HepG2 (cell line): Measurements from ENCODE around the gene SOCS1. TPM values are rescaled to one million over a fixed set of nuclear protein-coding genes. Genes with fewer than 3 reads are reported as not detected.

Source experiments
- ARHGAP35 ChIP-seq: sonication (generic); formaldehyde crosslinking; IDR thresholded peaks from 2 replicates; pipeline ENCODE4 v1.9.0; 2022; ENCODE audit warnings: mild to moderate bottlenecking, inconsistent platforms, moderate library complexity, missing genetic modification reagents, borderline replicate concordance
- CAMTA2 ChIP-seq: sonication (generic); formaldehyde crosslinking; IDR thresholded peaks from 2 replicates; pipeline ENCODE4 v1.4.0; 2020; ENCODE audit warnings: mild to moderate bottlenecking, missing genetic modification reagents, borderline replicate concordance
- HOXD1 ChIP-seq: sonication (generic); formaldehyde crosslinking; IDR thresholded peaks from 2 replicates; pipeline ENCODE4 v1.5.0; 2020; ENCODE audit warnings: missing genetic modification reagents
- KLF15 ChIP-seq: sonication (generic); formaldehyde crosslinking; IDR thresholded peaks from 2 replicates; pipeline ENCODE4 v1.8.1; 2023; ENCODE audit warnings: borderline replicate concordance, mild to moderate bottlenecking, inconsistent platforms, missing genetic modification reagents, mixed read lengths
- MED8 ChIP-seq: sonication (generic); formaldehyde crosslinking; IDR thresholded peaks from 2 replicates; pipeline ENCODE4 v1.8.1; 2023; ENCODE audit warnings: mild to moderate bottlenecking, missing genetic modification reagents; ENCODE audit not compliant: insufficient replicate concordance
- MIER2 ChIP-seq: IDR thresholded peaks from 2 replicates; pipeline ENCODE4 v1.6.1; 2016; ENCODE audit warnings: missing biosample characterization, missing genetic modification reagents
- NFYB ChIP-seq: sonication (generic); formaldehyde crosslinking; IDR thresholded peaks from 2 replicates; pipeline ENCODE4 v1.4.0; 2020; ENCODE audit warnings: missing genetic modification reagents
- NR2C2 ChIP-seq: sonication (generic); formaldehyde crosslinking; IDR thresholded peaks from 2 replicates; pipeline ENCODE4 v1.4.0; 2020; ENCODE audit warnings: missing genetic modification reagents, mild to moderate bottlenecking, moderate library complexity, borderline replicate concordance
- PAF1 ChIP-seq: IDR thresholded peaks from 2 replicates; pipeline ENCODE4 v1.6.1; 2016; ENCODE audit warnings: missing genetic modification reagents, missing compliant biosample characterization
- PRMT3 ChIP-seq: sonication (generic); formaldehyde crosslinking; IDR thresholded peaks from 2 replicates; pipeline ENCODE4 v1.8.1; 2022; ENCODE audit warnings: low read depth, mild to moderate bottlenecking, moderate library complexity, missing genetic modification reagents, borderline replicate concordance
- SATB2 ChIP-seq: sonication (generic); formaldehyde crosslinking; IDR thresholded peaks from 2 replicates; pipeline ENCODE4 v1.5.0; 2020; ENCODE audit warnings: missing genetic modification reagents
- SMAD9 ChIP-seq: sonication (generic); formaldehyde crosslinking; IDR thresholded peaks from 2 replicates; pipeline ENCODE4 v1.5.1; 2020; ENCODE audit warnings: mild to moderate bottlenecking, missing genetic modification reagents
- TARDBP ChIP-seq: sonication (generic); formaldehyde crosslinking; IDR thresholded peaks from 2 replicates; pipeline ENCODE4 v1.8.0; 2022; ENCODE audit warnings: mild to moderate bottlenecking, missing genetic modification reagents
- TEF ChIP-seq: sonication (generic); formaldehyde crosslinking; IDR thresholded peaks from 2 replicates; pipeline ENCODE4 v1.5.0; 2020; ENCODE audit warnings: missing genetic modification reagents
- ZFP82 ChIP-seq: sonication (generic); formaldehyde crosslinking; IDR thresholded peaks from 2 replicates; pipeline ENCODE4 v1.5.1; 2020; ENCODE audit warnings: mild to moderate bottlenecking, missing genetic modification reagents, borderline replicate concordance
- ZNF431 ChIP-seq: sonication (generic); formaldehyde crosslinking; IDR thresholded peaks from 2 replicates; pipeline ENCODE4 v1.9.0; 2022; ENCODE audit warnings: missing genetic modification reagents, low read depth, mild to moderate bottlenecking, borderline replicate concordance
- ZNF468 ChIP-seq: sonication (generic); formaldehyde crosslinking; IDR thresholded peaks from 2 replicates; pipeline ENCODE4 v1.8.0; 2022; ENCODE audit warnings: mild to moderate bottlenecking, moderate library complexity, missing genetic modification reagents
- ZNF501 ChIP-seq: sonication (generic); formaldehyde crosslinking; IDR thresholded peaks from 2 replicates; pipeline ENCODE4 v1.5.1; 2020; ENCODE audit warnings: mild to moderate bottlenecking, moderate library complexity, missing genetic modification reagents
- ZNF567 ChIP-seq: sonication (generic); formaldehyde crosslinking; IDR thresholded peaks from 2 replicates; pipeline ENCODE4 v1.8.1; 2023; ENCODE audit warnings: mild to moderate bottlenecking, missing genetic modification reagents, borderline replicate concordance
- ZNF570 ChIP-seq: sonication (generic); formaldehyde crosslinking; IDR thresholded peaks from 2 replicates; pipeline ENCODE4 v1.4.0; 2020; ENCODE audit warnings: mild to moderate bottlenecking, missing genetic modification reagents, borderline replicate concordance
- ZNF761 ChIP-seq: sonication (generic); formaldehyde crosslinking; conservative IDR thresholded peaks from 2 replicates; pipeline ENCODE4 v1.4.0; 2020; ENCODE audit warnings: mild to moderate bottlenecking, missing genetic modification reagents
- ZNF768 ChIP-seq: sonication (generic); formaldehyde crosslinking; IDR thresholded peaks from 2 replicates; pipeline ENCODE4 v1.4.0; 2020; ENCODE audit warnings: missing genetic modification reagents
- ZZZ3 ChIP-seq: sonication (generic); formaldehyde crosslinking; IDR thresholded peaks from 2 replicates; pipeline ENCODE4 v1.4.0; 2020; ENCODE audit warnings: missing genetic modification reagents, mild to moderate bottlenecking, borderline replicate concordance
- polyA plus RNA-seq, 8 experiments: library from polyadenylated mRNA; depleted of rRNA in 3 of 8; stranded (reverse) in 7 of 8; unstranded in 1 of 8; fragments of >200 nt; fragmentation: Illumina TruSeq in 4 of 8; extraction: Trizol in 4 of 8; gene quantifications; 2 replicates each; pipeline versions ENCODE4 v1.2.1 to v1.2.3, GENCODE V29; 2011 to 2016; ENCODE audit warnings: low read depth in 4 of 8, missing spikeins in 1 of 8, mixed read lengths in 1 of 8; ENCODE audit not compliant: insufficient read depth in 1 of 8
- total RNA-seq, 5 experiments: library from RNA; depleted of rRNA; stranded (reverse); fragments of >200 nt; fragmentation: Illumina TruSeq; extraction: Trizol; gene quantifications; 2 replicates each; pipeline ENCODE4 v1.2.3, GENCODE V29; 2016; ENCODE audit warnings: low read depth in 1 of 5
- TF ChIP-seq, protein P1 (sequence below): sonication (generic); formaldehyde crosslinking; IDR thresholded peaks from 2 replicates; pipeline ENCODE4 v1.5.0; 2020; ENCODE audit warnings: mild to moderate bottlenecking, low read depth, missing genetic modification reagents, borderline replicate concordance
- TF ChIP-seq, protein P2 (sequence below): sonication (generic); formaldehyde crosslinking; IDR thresholded peaks from 2 replicates; pipeline ENCODE4 v1.5.0; 2020; ENCODE audit warnings: missing genetic modification reagents
- TF ChIP-seq, protein P3 (sequence below): sonication (generic); formaldehyde crosslinking; IDR thresholded peaks from 2 replicates; pipeline ENCODE4 v1.5.1; 2020; ENCODE audit warnings: missing genetic modification reagents, mild to moderate bottlenecking, borderline replicate concordance

Gene SOCS1
- total and polyA plus RNA-seq, 2 of the 13 experiments (the other 11 are each of a cell fraction or from before 2014, with no cell fraction given): 5.3 to 6.3 TPM

- TF ChIP-seq ZZZ3 (CRISPR knock-in tag) (no peak), PRMT3 (CRISPR knock-in tag) (no peak), MED8 (CRISPR knock-in tag) (no peak), MIER2 (CRISPR knock-in tag) (no peak), TEF (CRISPR knock-in tag) (no peak), ZNF468 (CRISPR knock-in tag) (no peak), ZNF431 (no peak), TARDBP (no peak), ZNF768 (CRISPR knock-in tag) (no peak), ZNF570 (CRISPR knock-in tag) (no peak), SATB2 (CRISPR knock-in tag) (no peak), ZFP82 (CRISPR knock-in tag) (no peak), HOXD1 (CRISPR knock-in tag) (no peak), CAMTA2 (CRISPR knock-in tag) (peak; percentile 51; the same call in 1 of the 2 replicates), ZNF501 (CRISPR knock-in tag) (peak; percentile 31; the same call in 1 of the 2 replicates), KLF15 (CRISPR knock-in tag) (no peak), ARHGAP35 (CRISPR knock-in tag) (no peak), NFYB (no peak), PAF1 (CRISPR knock-in tag) (no peak), NR2C2 (CRISPR knock-in tag) (no peak), ZNF567 (CRISPR knock-in tag) (no peak), SMAD9 (0 out of 2 replicates have a peak, but pooled peaks have one; percentile 70), ZNF761 (CRISPR knock-in tag) (0 out of 2 replicates have a peak, but pooled peaks have one; percentile 45)
- TF ChIP-seq, protein P1, sequence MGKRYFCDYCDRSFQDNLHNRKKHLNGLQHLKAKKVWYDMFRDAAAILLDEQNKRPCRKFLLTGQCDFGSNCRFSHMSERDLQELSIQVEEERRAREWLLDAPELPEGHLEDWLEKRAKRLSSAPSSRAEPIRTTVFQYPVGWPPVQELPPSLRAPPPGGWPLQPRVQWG (CRISPR knock-in tag): no peak
- TF ChIP-seq, protein P2, sequence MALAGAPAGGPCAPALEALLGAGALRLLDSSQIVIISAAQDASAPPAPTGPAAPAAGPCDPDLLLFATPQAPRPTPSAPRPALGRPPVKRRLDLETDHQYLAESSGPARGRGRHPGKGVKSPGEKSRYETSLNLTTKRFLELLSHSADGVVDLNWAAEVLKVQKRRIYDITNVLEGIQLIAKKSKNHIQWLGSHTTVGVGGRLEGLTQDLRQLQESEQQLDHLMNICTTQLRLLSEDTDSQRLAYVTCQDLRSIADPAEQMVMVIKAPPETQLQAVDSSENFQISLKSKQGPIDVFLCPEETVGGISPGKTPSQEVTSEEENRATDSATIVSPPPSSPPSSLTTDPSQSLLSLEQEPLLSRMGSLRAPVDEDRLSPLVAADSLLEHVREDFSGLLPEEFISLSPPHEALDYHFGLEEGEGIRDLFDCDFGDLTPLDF: no peak
- TF ChIP-seq, protein P3, sequence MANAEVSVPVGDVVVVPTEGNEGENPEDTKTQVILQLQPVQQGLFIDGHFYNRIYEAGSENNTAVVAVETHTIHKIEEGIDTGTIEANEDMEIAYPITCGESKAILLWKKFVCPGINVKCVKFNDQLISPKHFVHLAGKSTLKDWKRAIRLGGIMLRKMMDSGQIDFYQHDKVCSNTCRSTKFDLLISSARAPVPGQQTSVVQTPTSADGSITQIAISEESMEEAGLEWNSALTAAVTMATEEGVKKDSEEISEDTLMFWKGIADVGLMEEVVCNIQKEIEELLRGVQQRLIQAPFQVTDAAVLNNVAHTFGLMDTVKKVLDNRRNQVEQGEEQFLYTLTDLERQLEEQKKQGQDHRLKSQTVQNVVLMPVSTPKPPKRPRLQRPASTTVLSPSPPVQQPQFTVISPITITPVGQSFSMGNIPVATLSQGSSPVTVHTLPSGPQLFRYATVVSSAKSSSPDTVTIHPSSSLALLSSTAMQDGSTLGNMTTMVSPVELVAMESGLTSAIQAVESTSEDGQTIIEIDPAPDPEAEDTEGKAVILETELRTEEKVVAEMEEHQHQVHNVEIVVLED (CRISPR knock-in tag): no peak
Observed at GRCh38 chr16:11259655-11260595, 3.9 kb upstream of the SOCS1 start (continued).
